GM18907 (cell line): ENCODE measurements around the gene TNS1.
"Not testable (repeated sequence)": the region's sequence is repeated elsewhere in the genome, so short reads cannot be mapped to it uniquely, and the experiment has no call there.

ENCODE experiments used
- ATAC-seq: cut with Tn5 transposase; IDR thresholded peaks from one replicate; pipeline ENCODE4 v1.9.1; 2021; ENCODE audit warnings: mild to moderate bottlenecking, moderate library complexity; ENCODE audit not compliant: unreplicated experiment

Gene TNS1

GRCh38 chr2:218002845-218003180 is at the start of gene TNS1:
TNS1 (minus strand) TSS chr2:218002995; CDS start chr2:218002872, 123 bp downstream.
- no peak for ATAC-seq

DNA sequence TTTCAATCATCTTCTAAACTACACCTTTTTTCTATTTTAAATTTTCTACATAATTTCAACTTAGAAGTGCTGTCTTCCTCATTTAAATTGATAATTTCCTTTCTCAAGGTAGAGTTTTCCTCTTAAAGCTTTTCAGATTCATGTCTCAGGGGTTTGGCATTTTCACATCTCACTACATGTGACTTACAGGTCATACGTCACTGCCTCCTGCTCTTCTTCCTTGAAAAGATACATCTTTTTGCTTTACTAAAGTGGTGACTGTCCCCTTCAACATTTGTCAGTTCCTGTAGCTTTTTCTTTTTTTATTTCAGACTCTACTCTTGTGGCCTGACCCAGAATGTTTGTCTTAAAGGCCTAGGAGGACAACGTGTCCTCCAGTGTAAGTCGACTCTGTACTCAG is 49.1 kb upstream of the TNS1 start:
- ATAC-seq = no peak

- no peak for ATAC-seq
Measured at GRCh38 chr2:218047536-218048225, 44.9 kb upstream of the TNS1 start.

- ATAC-seq = peak; percentile 82
Measured at GRCh38 chr2:218046238-218046637, 43.4 kb upstream of the TNS1 start.

GRCh38 chr2:218044599-218044998 is 41.8 kb upstream of the TNS1 start:
- ATAC-seq = not testable (repeated sequence)

- ATAC-seq = no peak
Measured at GRCh38 chr2:218043701-218044109, 40.9 kb upstream of the TNS1 start.

DNA sequence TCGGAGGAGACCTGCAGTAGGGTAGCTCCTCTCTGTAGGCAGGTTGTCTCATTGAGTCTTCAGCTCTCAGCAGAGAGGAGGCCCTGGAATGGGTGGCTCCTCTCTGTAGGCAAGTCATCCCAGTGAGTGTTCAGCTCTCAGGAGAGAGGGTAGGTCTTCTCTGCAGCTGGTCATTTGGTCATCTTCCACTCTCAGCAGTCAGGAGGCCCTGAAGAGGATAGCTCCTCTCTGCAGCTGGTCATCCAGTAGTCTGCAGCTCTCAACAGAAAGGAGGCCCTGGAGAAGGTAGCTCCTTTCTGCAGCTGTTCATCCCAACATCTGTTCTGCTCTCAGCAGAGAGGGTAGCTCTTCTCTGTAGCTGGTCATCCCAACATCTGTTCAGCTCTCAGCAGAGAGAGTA is 40.3 kb upstream of the TNS1 start:
- no peak for ATAC-seq

DNA sequence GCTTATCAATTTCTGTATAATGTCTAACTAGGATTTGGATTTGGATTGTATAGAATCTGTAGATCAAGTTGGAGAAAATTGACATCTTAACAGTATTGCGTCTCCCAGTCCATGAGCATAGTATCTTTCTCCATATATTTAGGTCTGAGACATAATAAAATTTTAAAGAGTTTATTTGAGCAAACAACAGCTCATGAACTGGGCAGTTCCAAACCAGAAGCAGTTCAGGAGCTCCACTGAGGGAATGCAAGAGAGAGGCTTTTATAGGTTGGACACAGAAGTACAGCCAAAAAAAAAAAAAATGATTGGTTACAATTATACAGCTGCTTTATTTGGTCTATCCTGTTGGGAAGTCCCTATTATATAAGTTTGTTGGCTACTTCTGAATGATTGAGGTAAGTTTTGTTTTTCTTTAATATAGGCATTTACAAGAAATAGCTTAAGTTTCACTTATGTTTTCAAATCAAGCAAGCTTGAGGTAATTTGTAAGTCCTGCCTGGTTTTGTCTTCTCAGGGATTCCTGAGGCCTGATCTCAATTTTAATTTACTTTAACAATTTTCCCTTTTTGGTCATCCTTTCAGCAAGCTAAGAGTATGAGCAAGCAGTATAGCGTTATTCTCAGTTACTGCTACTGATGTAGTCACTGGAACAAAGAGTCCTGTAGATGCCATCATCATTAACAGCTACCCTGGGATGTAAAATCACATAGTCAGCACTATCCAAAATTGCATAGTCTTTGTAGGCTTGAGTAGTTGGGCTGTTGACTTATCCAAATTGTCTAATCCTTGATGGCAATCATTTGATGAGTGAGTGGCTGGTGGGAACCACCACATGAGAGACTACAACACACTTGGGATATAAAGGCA is 38.7 kb upstream of the TNS1 start:
- ATAC-seq = no peak

- no peak for ATAC-seq
Measured at GRCh38 chr2:218040883-218041282, 38.1 kb upstream of the TNS1 start.

- no peak for ATAC-seq
Measured at GRCh38 chr2:218039171-218039570, 36.4 kb upstream of the TNS1 start.

- no peak for ATAC-seq
Measured at GRCh38 chr2:218036371-218036770, 33.6 kb upstream of the TNS1 start.

DNA sequence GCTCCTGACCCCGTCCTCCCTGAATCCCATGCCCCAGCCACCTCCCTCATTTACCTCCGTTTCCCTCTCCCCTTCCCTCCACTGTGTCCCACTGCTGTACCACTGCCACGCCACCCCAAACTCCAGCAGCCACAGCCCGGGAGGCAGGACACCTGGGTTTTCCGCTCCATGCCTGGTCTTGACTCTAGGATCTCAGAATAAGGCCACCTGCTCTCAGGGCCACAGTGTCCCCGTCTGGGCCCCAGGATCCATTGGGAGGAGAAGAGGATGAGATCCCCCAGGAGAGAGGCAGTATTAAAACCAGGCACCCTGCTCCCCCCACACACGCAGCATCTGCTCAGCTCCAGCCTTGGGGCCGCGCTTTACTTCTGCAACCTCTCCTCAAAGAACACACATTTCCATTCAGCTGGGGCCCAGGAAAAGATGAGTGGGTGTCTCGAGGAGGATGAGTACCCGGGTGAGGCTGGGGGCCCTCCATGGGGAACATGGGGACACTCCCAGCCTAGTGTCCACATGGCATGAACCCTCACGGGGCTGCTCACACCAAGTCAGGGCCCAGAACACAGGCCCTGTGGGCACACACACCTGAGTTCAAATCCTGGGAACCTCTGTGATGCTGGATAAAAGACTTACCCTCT is 32.8 kb upstream of the TNS1 start:
- ATAC-seq = no peak

DNA sequence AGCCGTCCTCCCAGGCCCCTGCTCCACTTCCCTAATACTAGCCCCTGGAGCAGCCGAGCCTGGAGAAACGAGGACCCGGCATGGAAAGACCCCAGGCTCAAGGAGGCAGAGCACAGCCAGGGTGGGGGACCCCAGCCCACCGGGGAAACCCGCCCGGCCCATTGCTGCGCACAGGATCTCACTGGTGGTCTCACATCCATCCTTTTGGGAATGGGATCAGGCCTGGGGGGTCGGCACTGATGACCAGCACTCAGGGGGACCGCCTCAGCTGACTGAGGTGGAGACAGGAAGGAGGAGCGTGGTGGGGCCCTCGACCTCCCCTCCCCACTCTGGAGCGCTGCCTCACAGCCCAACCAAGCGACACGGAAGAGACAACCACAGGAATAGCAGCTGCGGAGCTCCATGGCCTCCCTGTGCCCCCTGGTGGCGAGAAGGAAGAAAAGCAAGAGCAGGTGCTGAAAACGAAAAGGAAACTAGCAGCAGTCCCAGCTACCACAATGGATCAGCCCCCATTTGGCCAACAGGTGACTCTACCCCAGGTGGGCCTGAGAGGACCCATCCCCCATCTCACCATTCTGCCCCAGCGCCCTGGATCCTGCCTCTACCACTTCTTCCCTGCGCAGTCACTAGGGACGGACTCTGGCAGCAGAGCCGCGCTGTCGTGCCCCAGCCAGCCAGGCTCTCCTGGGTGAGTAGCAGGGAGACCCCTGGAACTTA is 31.9 kb upstream of the TNS1 start:
- ATAC-seq = peak; percentile 86

- peak; percentile 9 for ATAC-seq
Measured at GRCh38 chr2:218033590-218034496, 31.0 kb upstream of the TNS1 start.

GRCh38 chr2:218033208-218033589 is 30.4 kb upstream of the TNS1 start:
- no peak for ATAC-seq

DNA sequence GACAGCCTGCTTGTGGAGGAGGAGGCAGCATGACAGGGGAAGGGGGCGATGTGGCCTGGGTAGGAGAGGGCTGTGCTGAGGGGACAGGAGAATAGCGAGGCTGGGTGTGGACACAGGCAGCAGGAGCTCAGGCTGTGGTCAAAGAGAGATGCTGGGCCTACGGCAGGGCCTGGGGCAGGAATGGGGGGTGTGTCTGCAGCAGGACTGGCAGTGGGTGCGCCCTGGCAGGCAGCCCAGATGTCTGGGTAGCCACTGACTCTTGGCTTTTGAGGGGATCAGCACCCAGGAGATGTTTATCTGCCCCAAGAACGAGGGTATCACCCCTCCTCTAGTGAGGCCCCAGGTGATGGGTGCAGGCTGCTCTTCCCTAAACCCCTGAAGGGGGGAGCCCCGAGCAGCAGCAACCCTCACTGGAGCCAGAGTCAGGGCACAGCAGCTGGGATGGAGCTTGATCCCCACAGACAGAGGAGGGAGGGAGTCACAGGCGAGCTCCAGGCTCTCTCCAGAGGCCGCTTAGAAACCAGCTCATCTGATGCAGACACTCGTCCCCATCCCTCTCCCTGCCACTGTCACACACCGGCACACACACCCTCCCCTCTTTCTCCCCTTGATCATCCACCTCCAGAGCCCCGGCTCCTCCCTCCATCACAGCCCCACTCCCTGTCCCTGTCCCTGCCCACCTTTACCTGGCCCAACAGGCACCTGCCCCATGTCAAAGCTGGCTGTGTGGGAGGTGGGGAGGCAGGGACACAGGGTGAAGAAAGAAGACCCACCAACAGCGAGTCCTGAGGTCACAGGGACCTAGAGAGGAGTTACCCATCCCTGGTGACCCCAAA is 29.8 kb upstream of the TNS1 start:
- ATAC-seq = no peak

DNA sequence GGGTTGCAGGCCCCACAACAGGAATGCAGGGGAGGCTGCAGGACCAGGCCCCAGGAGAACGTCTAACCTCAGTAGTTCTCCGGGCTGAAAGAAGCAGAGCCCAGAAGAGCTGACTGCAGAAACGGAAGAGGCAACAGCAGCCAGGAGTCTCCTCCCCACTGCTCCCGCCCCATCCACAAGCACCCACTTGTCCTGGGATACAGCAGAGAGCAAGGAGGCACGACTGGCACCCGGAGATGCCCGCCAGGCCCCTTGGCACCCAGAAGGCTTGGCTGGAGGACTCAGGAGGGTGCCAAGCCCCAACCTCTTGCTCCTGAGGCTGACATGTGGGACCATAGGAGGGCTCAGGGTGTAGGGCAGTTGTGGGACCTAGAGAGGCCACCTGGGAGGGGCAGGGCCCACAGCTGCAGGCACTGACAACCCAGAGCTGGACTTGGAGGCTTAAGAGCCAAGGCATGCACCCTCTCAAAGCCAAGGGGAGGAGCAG is 29.0 kb upstream of the TNS1 start:
- ATAC-seq = no peak

DNA sequence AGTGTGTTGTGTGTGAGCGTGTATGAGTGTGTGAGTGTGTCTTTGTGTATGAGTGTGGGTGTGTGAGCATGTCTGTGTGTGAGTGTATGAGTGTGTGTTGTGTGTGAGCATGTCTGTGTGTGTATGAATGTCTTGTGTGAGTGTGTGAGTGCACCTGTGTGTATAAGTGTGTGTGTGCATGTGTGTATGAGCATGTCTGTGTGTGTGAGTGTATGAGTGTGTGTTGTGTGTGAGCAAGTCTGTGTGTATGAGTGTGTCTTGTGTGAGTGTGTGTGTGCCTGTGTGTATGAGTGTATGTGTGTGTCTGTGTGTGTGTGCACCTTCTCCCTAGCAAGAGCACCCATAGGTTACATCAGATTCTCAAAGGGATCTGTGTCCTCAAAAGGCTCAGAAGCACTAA is 28.5 kb upstream of the TNS1 start:
- no peak for ATAC-seq
